HG03066 (cell line): ENCODE data around the gene SLC35F4.
"Not testable (repeated sequence)": the region's sequence is repeated elsewhere in the genome, so short reads cannot be mapped to it uniquely, and the experiment has no call there.

Experiments used
- ATAC-seq: cut with Tn5 transposase; IDR thresholded peaks from one replicate; pipeline ENCODE4 v1.9.1; 2021; ENCODE audit warnings: low read depth; ENCODE audit not compliant: unreplicated experiment

The SLC35F4 gene

GRCh38 chr14:57732463-57733285, 133.2 kb downstream of the SLC35F4 start:
- no peak for ATAC-seq

GRCh38 chr14:57729208-57730187, 136.4 kb downstream of the SLC35F4 start:
- no peak for ATAC-seq

- no peak for ATAC-seq
Observed at GRCh38 chr14:57725399-57726077, 140.4 kb downstream of the SLC35F4 start.

- not testable (repeated sequence) for ATAC-seq
Observed at GRCh38 chr14:57722141-57722540, 143.8 kb downstream of the SLC35F4 start.

GRCh38 chr14:57714487-57714931, 151.4 kb downstream of the SLC35F4 start:
- ATAC-seq = no peak

- ATAC-seq = no peak
Observed at GRCh38 chr14:57712698-57713097, 153.2 kb downstream of the SLC35F4 start.

GRCh38 chr14:57712102-57712501, 153.8 kb downstream of the SLC35F4 start:
- no peak for ATAC-seq

- no peak for ATAC-seq
Observed at GRCh38 chr14:57709909-57710308, 156.0 kb downstream of the SLC35F4 start.

- ATAC-seq = not testable (repeated sequence)
Observed at GRCh38 chr14:57709086-57709485, 156.8 kb downstream of the SLC35F4 start.

GRCh38 chr14:57707219-57707618, 158.7 kb downstream of the SLC35F4 start:
- ATAC-seq = no peak

GRCh38 chr14:57704763-57705162, 161.1 kb downstream of the SLC35F4 start:
- ATAC-seq = no peak

GRCh38 chr14:57699947-57700346, 165.9 kb downstream of the SLC35F4 start:
- ATAC-seq = no peak

GRCh38 chr14:57692671-57693070, 173.2 kb downstream of the SLC35F4 start:
- no peak for ATAC-seq

GRCh38 chr14:57687416-57687815, 178.5 kb downstream of the SLC35F4 start:
- no peak for ATAC-seq

- no peak for ATAC-seq
Observed at GRCh38 chr14:57686304-57686703, 179.6 kb downstream of the SLC35F4 start.

- no peak for ATAC-seq
Observed at GRCh38 chr14:57671021-57671420, 194.9 kb downstream of the SLC35F4 start.

GRCh38 chr14:57660208-57660607, 205.7 kb downstream of the SLC35F4 start:
- no peak for ATAC-seq

- ATAC-seq = no peak
Observed at GRCh38 chr14:57659052-57659451, 206.8 kb downstream of the SLC35F4 start.

GRCh38 chr14:57657487-57657886, 208.4 kb downstream of the SLC35F4 start:
- no peak for ATAC-seq

- ATAC-seq = no peak
Observed at GRCh38 chr14:57656853-57657252, 209.0 kb downstream of the SLC35F4 start.

- no peak for ATAC-seq
Observed at GRCh38 chr14:57652769-57653168, 213.1 kb downstream of the SLC35F4 start.
